Activated CD8-positive, alpha-beta T cell treated with anti-CD3 and anti-CD28 coated beads, Interleukin-2, amount 10 ng/mL, durations not matched to agents 7 days and 5 days (primary cell): Measurements from ENCODE around the gene XRCC4. TPM values are rescaled to one million over a fixed set of nuclear protein-coding genes. Genes with fewer than 3 reads are reported as not detected.
A peak's percentile ranks its signal among the peaks of the same experiment; 100 is the strongest.

Experiments used
- ATAC-seq: fragments of 150-1000 bp; cut with Tn5 transposase; one replicate; pipeline ENCODE4 v1.10.0; 2021; ENCODE audit warnings: moderate library complexity
- CTCF ChIA-PET: fragments of 350-600 bp; sonication (Branson Sonifier 250); formaldehyde crosslinking; loops from one replicate; lab custom pipeline; 2021; ENCODE audit warnings: antibody characterized with exemption; lab: Charles Lee
- POLR2A ChIA-PET: fragments of 350-600 bp; sonication (Branson Sonifier 250); formaldehyde crosslinking; loops from one replicate; lab custom pipeline; 2021; ENCODE audit warnings: antibody characterized with exemption; lab: Charles Lee
- DNase-seq: peaks from one replicate; pipeline ENCODE4 v3.0.0-alpha.2; 2020
- H3K27ac Mint-ChIP-seq: one replicate; pipeline ENCODE4 v1.8.0; 2021; ENCODE audit warnings: mild to moderate bottlenecking, mixed read lengths
- H3K27me3 Mint-ChIP-seq: one replicate; pipeline ENCODE4 v1.8.0; 2021; ENCODE audit warnings: low read depth, mixed read lengths
- H3K36me3 Mint-ChIP-seq: one replicate; pipeline ENCODE4 v1.8.0; 2021; ENCODE audit warnings: low read depth, mixed read lengths
- H3K4me1 Mint-ChIP-seq: one replicate; pipeline ENCODE4 v1.8.0; 2021; ENCODE audit warnings: low read depth, mixed read lengths
- H3K4me3 Mint-ChIP-seq: one replicate; pipeline ENCODE4 v1.8.0; 2021; ENCODE audit warnings: mild to moderate bottlenecking, mixed read lengths
- H3K9me3 Mint-ChIP-seq: one replicate; pipeline ENCODE4 v1.8.0; 2022; ENCODE audit warnings: mixed read lengths; ENCODE audit not compliant: insufficient read depth
- total RNA-seq, 2 experiments: library from RNA; stranded (reverse); gene quantifications; one replicate each; pipeline ENCODE4 v1.2.3, GENCODE V29; 2021

XRCC4 gene
- total RNA-seq, 2 experiments from 2014 or later, result 12.6 to 13.4 TPM

GRCh38 chr5:83294246-83294645 lies 216.9 kb downstream of the XRCC4 start:
- POLR2A ChIA-PET, result no interaction called here
- CTCF ChIA-PET, result no interaction called here
- no peaks in the 10 kb centered on the region for H3K9me3 Mint-ChIP-seq
- no peaks in the 10 kb centered on the region for H3K36me3 Mint-ChIP-seq
- H3K4me3 Mint-ChIP-seq, result no peak overlapping the region
- DNase-seq (no peak), ATAC-seq (no peak)
- no peaks in the 10 kb centered on the region for H3K27me3 Mint-ChIP-seq
- H3K4me1 Mint-ChIP-seq, result no peaks in the 10 kb centered on the region
- H3K27ac Mint-ChIP-seq, result no peak overlapping the region

GRCh38 chr5:83299353-83299752 lies 222.0 kb downstream of the XRCC4 start:
- Mint-ChIP-seq H3K27ac (no peak overlapping the region), H3K27me3 (no peaks in the 10 kb centered on the region), H3K4me1 (peaks cover 7% of the 10 kb centered on the region), H3K4me3 (no peak overlapping the region), H3K36me3 (peaks cover 4% of the 10 kb centered on the region), H3K9me3 (peaks cover 9% of the 10 kb centered on the region)
- POLR2A ChIA-PET, result no interaction called here
- CTCF ChIA-PET, result no interaction called here
- ATAC-seq (no peak), DNase-seq (no peak)

GRCh38 chr5:83306572-83307241 lies 229.4 kb downstream of the XRCC4 start:
- POLR2A ChIA-PET, result no interaction called here
- H3K4me3 Mint-ChIP-seq, result no peak overlapping the region
- H3K27me3 Mint-ChIP-seq, result no peaks in the 10 kb centered on the region
- CTCF ChIA-PET, result no interaction called here
- H3K36me3 Mint-ChIP-seq, result no peaks in the 10 kb centered on the region
- H3K4me1 Mint-ChIP-seq, result peaks cover 6% of the 10 kb centered on the region
- peak; percentile 63 for ATAC-seq
- peak; percentile 34 for DNase-seq
- peaks cover 8% of the 10 kb centered on the region for H3K9me3 Mint-ChIP-seq
- no peak overlapping the region for H3K27ac Mint-ChIP-seq

GRCh38 chr5:83312663-83313062 lies 235.3 kb downstream of the XRCC4 start:
- ChIA-PET CTCF (no interaction called here), POLR2A (no interaction called here)
- Mint-ChIP-seq H3K27ac (no peak overlapping the region), H3K27me3 (no peaks in the 10 kb centered on the region), H3K4me1 (no peaks in the 10 kb centered on the region), H3K9me3 (peaks cover 4% of the 10 kb centered on the region), H3K4me3 (no peak overlapping the region), H3K36me3 (no peaks in the 10 kb centered on the region)
- DNase-seq (no peak), ATAC-seq (no peak)

- Mint-ChIP-seq H3K27me3 (no peaks in the 10 kb centered on the region), H3K4me1 (no peaks in the 10 kb centered on the region), H3K4me3 (no peak overlapping the region), H3K27ac (no peak overlapping the region), H3K36me3 (no peaks in the 10 kb centered on the region), H3K9me3 (peaks cover 4% of the 10 kb centered on the region)
- POLR2A ChIA-PET, result no interaction called here
- CTCF ChIA-PET, result no interaction called here
- ATAC-seq (no peak), DNase-seq (no peak)
Measured at GRCh38 chr5:83313436-83313835, 236.1 kb downstream of the XRCC4 start.

- ChIA-PET CTCF (no interaction called here), POLR2A (no interaction called here)
- no peaks in the 10 kb centered on the region for H3K27me3 Mint-ChIP-seq
- no peaks in the 10 kb centered on the region for H3K36me3 Mint-ChIP-seq
- DNase-seq (no peak), ATAC-seq (no peak)
- H3K4me1 Mint-ChIP-seq, result no peaks in the 10 kb centered on the region
- H3K27ac Mint-ChIP-seq, result no peak overlapping the region
- no peaks in the 10 kb centered on the region for H3K9me3 Mint-ChIP-seq
- H3K4me3 Mint-ChIP-seq, result no peak overlapping the region
Measured at GRCh38 chr5:83321483-83322055, 244.2 kb downstream of the XRCC4 start.

- H3K4me1 Mint-ChIP-seq, result no peaks in the 10 kb centered on the region
- H3K9me3 Mint-ChIP-seq, result no peaks in the 10 kb centered on the region
- no peaks in the 10 kb centered on the region for H3K36me3 Mint-ChIP-seq
- H3K27ac Mint-ChIP-seq, result no peak overlapping the region
- ATAC-seq, result no peak
- ChIA-PET POLR2A (no interaction called here), CTCF (no interaction called here)
- H3K27me3 Mint-ChIP-seq, result no peaks in the 10 kb centered on the region
- no peak overlapping the region for H3K4me3 Mint-ChIP-seq
- no peak for DNase-seq
Measured at GRCh38 chr5:83322273-83322924, 245.1 kb downstream of the XRCC4 start.

GRCh38 chr5:83323557-83324180 lies 246.3 kb downstream of the XRCC4 start:
- Mint-ChIP-seq H3K4me1 (no peaks in the 10 kb centered on the region), H3K4me3 (no peak overlapping the region), H3K9me3 (no peaks in the 10 kb centered on the region), H3K27ac (no peak overlapping the region), H3K27me3 (no peaks in the 10 kb centered on the region), H3K36me3 (no peaks in the 10 kb centered on the region)
- ChIA-PET CTCF (no interaction called here), POLR2A (no interaction called here)
- no peak for ATAC-seq
- no peak for DNase-seq

- Mint-ChIP-seq H3K4me3 (no peak overlapping the region), H3K4me1 (no peaks in the 10 kb centered on the region), H3K9me3 (no peaks in the 10 kb centered on the region), H3K36me3 (no peaks in the 10 kb centered on the region), H3K27ac (no peak overlapping the region), H3K27me3 (no peaks in the 10 kb centered on the region)
- ATAC-seq, result no peak
- ChIA-PET POLR2A (no interaction called here), CTCF (no interaction called here)
- no peak for DNase-seq
Measured at GRCh38 chr5:83331842-83332241, 254.5 kb downstream of the XRCC4 start.

GRCh38 chr5:83337453-83338035 lies 260.2 kb downstream of the XRCC4 start:
- H3K27ac Mint-ChIP-seq, result no peak overlapping the region
- ChIA-PET CTCF (no interaction called here), POLR2A (no interaction called here)
- H3K4me3 Mint-ChIP-seq, result no peak overlapping the region
- H3K36me3 Mint-ChIP-seq, result no peaks in the 10 kb centered on the region
- no peaks in the 10 kb centered on the region for H3K27me3 Mint-ChIP-seq
- H3K9me3 Mint-ChIP-seq, result no peaks in the 10 kb centered on the region
- H3K4me1 Mint-ChIP-seq, result peaks cover 9% of the 10 kb centered on the region
- no peak for DNase-seq
- ATAC-seq, result no peak

GRCh38 chr5:83340511-83340918 lies 263.2 kb downstream of the XRCC4 start:
- ChIA-PET CTCF (no interaction called here), POLR2A (no interaction called here)
- DNase-seq (peak; percentile 25), ATAC-seq (peak; percentile 74)
- Mint-ChIP-seq H3K27me3 (no peaks in the 10 kb centered on the region), H3K4me1 (peaks cover 9% of the 10 kb centered on the region), H3K36me3 (no peaks in the 10 kb centered on the region), H3K9me3 (no peaks in the 10 kb centered on the region), H3K4me3 (peak overlapping the region; percentile 4), H3K27ac (peak overlapping the region; percentile 69)

- H3K27me3 Mint-ChIP-seq, result no peaks in the 10 kb centered on the region
- no peaks in the 10 kb centered on the region for H3K36me3 Mint-ChIP-seq
- ChIA-PET CTCF (no interaction called here), POLR2A (no interaction called here)
- no peak overlapping the region for H3K4me3 Mint-ChIP-seq
- no peak for ATAC-seq
- no peaks in the 10 kb centered on the region for H3K9me3 Mint-ChIP-seq
- H3K27ac Mint-ChIP-seq, result no peak overlapping the region
- no peak for DNase-seq
- peaks cover 9% of the 10 kb centered on the region for H3K4me1 Mint-ChIP-seq
Measured at GRCh38 chr5:83341815-83342334, 264.5 kb downstream of the XRCC4 start.
